ENCODE measurements around the gene TRIM63. TPM values are rescaled to one million over a fixed set of nuclear protein-coding genes. Genes with fewer than 3 reads are reported as not detected.

The TRIM63 gene
- total and polyA plus RNA-seq, 9 of the 15 experiments (the other 6 are each of a cell fraction or from before 2014, with no cell fraction given): 0.08 to 0.57 (median 0.36) TPM

- TF ChIP-seq SIN3A (IDR thresholded peaks at IDR 0.05; ENCODE audit: borderline replicate concordance in 2 of 2, control insufficient read depth in 1 of 2, low read depth in 2 of 2, low read length in 2 of 2) (peak in 1 of 2 experiments; percentile 19; a peak in 1 of 4 replicates), SREBF1 (IDR thresholded peaks at IDR 0.05; ENCODE audit: borderline replicate concordance, low read depth, low read length) (peak; percentile 61; the same call in 1 of the 2 replicates), MAX (CRISPR knock-in tag; IDR thresholded peaks at IDR 0.05) (peak; percentile 90), CHCHD3 (CRISPR knock-in tag; IDR thresholded peaks at IDR 0.05) (no peak), RAD21 (CRISPR knock-in tag; conservative IDR thresholded peaks at IDR 0.05 in 1 of 2, IDR thresholded peaks at IDR 0.05 in 1 of 2) (peak in 1 of 2 experiments; percentile 37; a peak in 3 of 4 replicates), DIDO1 (tag; IDR thresholded peaks at IDR 0.05; ENCODE audit: low read depth) (no peak), ZNF696 (CRISPR knock-in tag; conservative IDR thresholded peaks at IDR 0.05) (no peak), BRF2 (IDR thresholded peaks at IDR 0.05; ENCODE audit: borderline replicate concordance, insufficient read depth, insufficient read length) (no peak), ZNF143 (CRISPR knock-in tag; IDR thresholded peaks at IDR 0.05) (no peak), CHD1 (IDR thresholded peaks at IDR 0.05; ENCODE audit: low read length) (no peak), SP2 (IDR thresholded peaks at IDR 0.05; ENCODE audit: extremely low read depth, low read depth, low read length, poor library complexity, severe bottlenecking) (no peak), ZBTB17 (CRISPR knock-in tag; IDR thresholded peaks at IDR 0.05) (peak; percentile 84), HNRNPH1 (optimal IDR thresholded peaks at IDR 0.05; ENCODE audit: low read depth, low read length) (no peak), SNAPC5 (CRISPR knock-in tag; IDR thresholded peaks at IDR 0.05) (no peak), PATZ1 (CRISPR knock-in tag; IDR thresholded peaks at IDR 0.05; ENCODE audit: borderline replicate concordance) (no peak), ESRRB (CRISPR knock-in tag; IDR thresholded peaks at IDR 0.05; ENCODE audit: borderline replicate concordance) (no peak), U2AF2 (optimal IDR thresholded peaks at IDR 0.05; ENCODE audit: low read depth, low read length) (no peak), TOE1 (IDR thresholded peaks at IDR 0.05; ENCODE audit: borderline replicate concordance) (peak; percentile 77; the same call in 1 of the 2 replicates), TOE1 (CRISPR knock-in tag; IDR thresholded peaks at IDR 0.05; ENCODE audit: borderline replicate concordance, low read depth) (peak; percentile 83; the same call in 1 of the 2 replicates), HNRNPLL (IDR thresholded peaks at IDR 0.05; ENCODE audit: low read depth, low read length, poor library complexity, severe bottlenecking) (peak; percentile 73), ATF3 (IDR thresholded peaks at IDR 0.05) (no peak), ATF3 (CRISPR knock-in tag; conservative IDR thresholded peaks at IDR 0.05) (no peak)
These were observed 43.5 kb upstream of the TRIM63 start (continued) for GRCh38 chr1:26110731-26111529.
